Neural progenitor cell (in vitro differentiated cells): ENCODE results near the gene CDH23. TPM values are rescaled to one million over a fixed set of nuclear protein-coding genes. Genes with fewer than 3 reads are reported as not detected.

Experiments used
- DNase-seq: peaks from one replicate; pipeline ENCODE4 v3.0.0-alpha.2; 2016; ENCODE audit warnings: low spot score
- H2AFZ ChIP-seq: fragments of 200-600 bp; sonication (generic); replicated peaks from 2 replicates; pipeline ENCODE4 v1.6.1; 2016; ENCODE audit warnings: antibody characterized with exemption
- H3F3A ChIP-seq: fragments of 200-600 bp; sonication (generic); 2 replicates; pipeline ENCODE4 v1.6.1; 2016; ENCODE audit warnings: antibody characterized with exemption, low read depth
- H3K27ac ChIP-seq: fragments of 200-600 bp; sonication (generic); 2 replicates; pipeline ENCODE4 v1.5.1; 2016; ENCODE audit warnings: mild to moderate bottlenecking
- H3K27me3 ChIP-seq: fragments of 200-600 bp; sonication (generic); 2 replicates; pipeline ENCODE4 v1.6.1; 2016; ENCODE audit warnings: mild to moderate bottlenecking, moderate library complexity
- H3K36me3 ChIP-seq: fragments of 200-600 bp; sonication (generic); 2 replicates; pipeline ENCODE4 v1.5.1; 2016
- H3K4me1 ChIP-seq: fragments of 200-600 bp; sonication (generic); 2 replicates; pipeline ENCODE4 v1.6.1; 2016; ENCODE audit warnings: mixed run types
- H3K4me2 ChIP-seq: fragments of 200-600 bp; sonication (generic); 2 replicates; pipeline ENCODE4 v1.6.1; 2016
- H3K4me3 ChIP-seq: fragments of 200-600 bp; sonication (generic); 2 replicates; pipeline ENCODE4 v1.5.1; 2016
- H3K79me2 ChIP-seq: fragments of 200-600 bp; sonication (generic); 2 replicates; pipeline ENCODE4 v1.6.1; 2016; ENCODE audit warnings: low read depth
- H3K9ac ChIP-seq: fragments of 200-600 bp; sonication (generic); 2 replicates; pipeline ENCODE4 v1.6.1; 2016
- H3K9me3 ChIP-seq: fragments of 200-600 bp; sonication (generic); 2 replicates; pipeline ENCODE4 v1.5.1; 2016; ENCODE audit warnings: low read depth
- H4K20me1 ChIP-seq: fragments of 200-600 bp; sonication (generic); 2 replicates; pipeline ENCODE4 v1.6.1; 2016; ENCODE audit warnings: low read depth
- H3K27ac Mint-ChIP-seq: 3 replicates; pipeline ENCODE4 v1.8.0; 2021; ENCODE audit warnings: mixed read lengths
- H3K27me3 Mint-ChIP-seq: 2 replicates; pipeline ENCODE4 v1.8.0; 2022; ENCODE audit warnings: low read depth, mild to moderate bottlenecking, inconsistent platforms, moderate library complexity, mixed read lengths; ENCODE audit not compliant: insufficient read depth
- H3K36me3 Mint-ChIP-seq: 3 replicates; pipeline ENCODE4 v1.8.0; 2021; ENCODE audit warnings: mixed read lengths
- H3K4me1 Mint-ChIP-seq: 3 replicates; pipeline ENCODE4 v1.8.0; 2021; ENCODE audit warnings: mixed read lengths
- H3K4me3 Mint-ChIP-seq: 3 replicates; pipeline ENCODE4 v1.8.0; 2021; ENCODE audit warnings: mild to moderate bottlenecking, moderate library complexity, mixed read lengths
- H3K9me3 Mint-ChIP-seq: 3 replicates; pipeline ENCODE4 v1.8.0; 2020; ENCODE audit warnings: mixed read lengths
- EZH2 ChIP-seq: fragments of 200-600 bp; sonication (generic); IDR thresholded peaks from 2 replicates; pipeline ENCODE4 v1.6.1; 2017; ENCODE audit warnings: antibody characterized with exemption, mild to moderate bottlenecking, moderate library complexity
- EZH2phosphoT487 ChIP-seq: fragments of 200-600 bp; sonication (generic); IDR thresholded peaks from 2 replicates; pipeline ENCODE4 v1.6.1; 2017; ENCODE audit warnings: antibody characterized with exemption
- total RNA-seq: library from RNA; depleted of rRNA; stranded (reverse); fragments of >200 nt; gene quantifications from 2 replicates; pipeline ENCODE4 v1.2.3, GENCODE V29; 2015; ENCODE audit warnings: low replicate concordance
- TF ChIP-seq, protein P1 (sequence below): fragments of 200-600 bp; sonication (generic); IDR thresholded peaks from 2 replicates; pipeline ENCODE4 v1.5.1; 2017; ENCODE audit warnings: antibody characterized with exemption, mild to moderate bottlenecking

CDH23 gene
- total RNA-seq, 1 donor from 2014 or later: 5.9 TPM

DNA sequence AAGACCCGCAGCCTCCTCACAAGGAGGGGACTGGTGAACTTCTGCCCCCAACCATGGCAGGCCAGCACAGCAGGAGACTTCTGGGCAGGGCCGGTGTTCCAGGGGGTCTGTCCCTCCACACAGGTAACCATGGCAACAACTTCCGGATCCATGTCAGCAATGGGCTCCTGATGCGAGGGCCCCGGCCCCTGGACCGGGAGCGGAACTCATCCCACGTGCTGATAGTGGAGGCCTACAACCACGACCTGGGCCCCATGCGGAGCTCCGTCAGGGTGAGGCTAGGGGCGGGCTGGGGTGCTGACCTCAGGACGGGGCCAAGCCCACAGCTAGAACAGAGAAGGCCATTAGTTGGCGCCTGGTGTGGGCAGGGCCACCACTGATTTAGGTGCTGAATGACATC is 328.5 kb downstream of the CDH23 start:
- Mint-ChIP-seq H3K36me3 (no peaks in the 10 kb centered on the region), H3K9me3 (no peaks in the 10 kb centered on the region), H3K4me1 (peaks cover 42% of the 10 kb centered on the region), H3K27ac (no peak overlapping the region), H3K27me3 (peaks cover 9% of the 10 kb centered on the region), H3K4me3 (no peak overlapping the region)
- TF ChIP-seq, protein P1, sequence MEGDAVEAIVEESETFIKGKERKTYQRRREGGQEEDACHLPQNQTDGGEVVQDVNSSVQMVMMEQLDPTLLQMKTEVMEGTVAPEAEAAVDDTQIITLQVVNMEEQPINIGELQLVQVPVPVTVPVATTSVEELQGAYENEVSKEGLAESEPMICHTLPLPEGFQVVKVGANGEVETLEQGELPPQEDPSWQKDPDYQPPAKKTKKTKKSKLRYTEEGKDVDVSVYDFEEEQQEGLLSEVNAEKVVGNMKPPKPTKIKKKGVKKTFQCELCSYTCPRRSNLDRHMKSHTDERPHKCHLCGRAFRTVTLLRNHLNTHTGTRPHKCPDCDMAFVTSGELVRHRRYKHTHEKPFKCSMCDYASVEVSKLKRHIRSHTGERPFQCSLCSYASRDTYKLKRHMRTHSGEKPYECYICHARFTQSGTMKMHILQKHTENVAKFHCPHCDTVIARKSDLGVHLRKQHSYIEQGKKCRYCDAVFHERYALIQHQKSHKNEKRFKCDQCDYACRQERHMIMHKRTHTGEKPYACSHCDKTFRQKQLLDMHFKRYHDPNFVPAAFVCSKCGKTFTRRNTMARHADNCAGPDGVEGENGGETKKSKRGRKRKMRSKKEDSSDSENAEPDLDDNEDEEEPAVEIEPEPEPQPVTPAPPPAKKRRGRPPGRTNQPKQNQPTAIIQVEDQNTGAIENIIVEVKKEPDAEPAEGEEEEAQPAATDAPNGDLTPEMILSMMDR: no peak
- TF ChIP-seq EZH2phosphoT487 (no peak), EZH2 (no peak)
- Histone ChIP-seq H3K27ac (no peak overlapping the region), H3K4me1 (peaks cover 11% of the 10 kb centered on the region), H3K4me2 (no peak overlapping the region), H3F3A (no peaks in the 10 kb centered on the region), H4K20me1 (no peaks in the 10 kb centered on the region), H3K27me3 (no peaks in the 10 kb centered on the region), H3K9me3 (no peaks in the 10 kb centered on the region), H3K9ac (no peak overlapping the region), H3K4me3 (no peak overlapping the region), H2AFZ (no peak overlapping the region), H3K36me3 (no peaks in the 10 kb centered on the region), H3K79me2 (no peaks in the 10 kb centered on the region)
- no peak for DNase-seq

DNA sequence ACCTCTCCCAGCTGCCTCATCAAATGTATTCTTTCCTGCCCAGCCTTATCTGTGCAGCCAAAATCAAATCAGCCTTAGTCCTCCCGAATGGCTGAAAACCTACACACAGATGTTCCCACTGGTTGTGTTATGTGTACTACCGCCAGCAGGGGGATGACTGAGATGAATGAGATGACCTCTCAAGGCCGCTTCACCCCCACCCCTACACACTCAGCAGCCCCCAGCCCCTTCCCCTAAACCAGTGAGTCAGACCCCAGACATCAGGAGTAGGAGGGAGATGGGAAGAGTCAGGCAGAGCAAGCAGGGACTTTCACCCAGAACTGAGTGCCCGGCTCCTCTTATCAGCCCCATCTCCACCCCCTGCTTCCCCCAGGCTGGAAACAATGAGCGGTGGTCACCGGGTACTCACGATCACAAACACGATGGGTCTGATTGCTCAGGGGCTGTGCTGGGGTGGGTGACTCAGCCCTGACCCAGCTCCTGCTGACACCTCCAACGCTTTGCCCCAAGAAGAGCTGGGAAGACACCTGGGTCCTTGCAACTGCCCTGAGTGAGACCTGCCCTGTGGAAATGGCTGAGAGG is 329.4 kb downstream of the CDH23 start:
- H3K27ac Mint-ChIP-seq: peak overlapping the region; percentile 77
- H3K9me3 Mint-ChIP-seq: no peaks in the 10 kb centered on the region
- H3K4me2 ChIP-seq: no peak overlapping the region

DNA sequence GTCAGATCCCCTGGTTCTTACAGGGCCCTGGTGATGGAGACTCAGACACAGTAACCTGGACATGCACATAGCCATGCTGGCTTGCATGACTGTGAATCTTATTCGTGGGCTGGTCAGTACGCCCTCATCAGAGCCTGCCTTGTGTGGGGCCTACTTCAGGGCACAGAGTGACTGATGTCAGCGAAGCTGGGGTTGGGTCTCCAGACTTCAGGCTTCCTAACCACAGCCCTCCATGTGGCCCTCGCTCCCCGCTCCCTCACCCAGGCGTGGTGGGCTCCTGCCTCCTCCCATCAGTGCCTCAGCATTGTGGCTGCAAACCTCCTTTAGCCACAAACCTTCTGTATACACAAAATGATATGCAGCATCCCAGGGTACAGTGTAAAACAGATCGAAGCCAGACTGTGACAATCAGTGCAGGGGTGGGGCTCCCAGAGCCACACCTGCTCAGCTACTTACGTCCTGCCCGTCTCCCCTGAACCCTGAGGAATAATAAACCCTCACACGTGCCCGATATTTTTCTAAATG is 329.9 kb downstream of the CDH23 start:
- peaks cover 9% of the 10 kb centered on the region for H3K4me1 ChIP-seq
- no peak overlapping the region for H3K27ac Mint-ChIP-seq
- no peaks in the 10 kb centered on the region for H3K9me3 ChIP-seq
- no peaks in the 10 kb centered on the region for H3K27me3 ChIP-seq
- no peak overlapping the region for H3K4me3 ChIP-seq
- no peak for DNase-seq
- H3K36me3 Mint-ChIP-seq: no peaks in the 10 kb centered on the region
- no peaks in the 10 kb centered on the region for H3K79me2 ChIP-seq
- TF ChIP-seq EZH2 (no peak), EZH2phosphoT487 (no peak)
- TF ChIP-seq, protein P1: no peak
- peaks cover 34% of the 10 kb centered on the region for H3K4me1 Mint-ChIP-seq
- H4K20me1 ChIP-seq: no peaks in the 10 kb centered on the region
- no peaks in the 10 kb centered on the region for H3K36me3 ChIP-seq
- H3K9me3 Mint-ChIP-seq: no peaks in the 10 kb centered on the region
- no peak overlapping the region for H3K9ac ChIP-seq
- no peak overlapping the region for H3K27ac ChIP-seq
- H3K4me2 ChIP-seq: no peak overlapping the region
- H2AFZ ChIP-seq: peak overlapping the region; percentile 2
- peaks cover 9% of the 10 kb centered on the region for H3K27me3 Mint-ChIP-seq
- no peaks in the 10 kb centered on the region for H3F3A ChIP-seq
- H3K4me3 Mint-ChIP-seq: no peak overlapping the region

More for the DNA sequence above, 329.4 kb downstream of the CDH23 start:
- no peaks in the 10 kb centered on the region for H3K36me3 ChIP-seq
- TF ChIP-seq EZH2: no peak
- no peak for TF ChIP-seq EZH2phosphoT487
- TF ChIP-seq, protein P1: peak; percentile 54
- H4K20me1 ChIP-seq: no peaks in the 10 kb centered on the region
- no peaks in the 10 kb centered on the region for H3K27me3 ChIP-seq
- DNase-seq: peak; percentile 61
- H2AFZ ChIP-seq: peak overlapping the region; percentile 2
- no peaks in the 10 kb centered on the region for H3F3A ChIP-seq
- H3K79me2 ChIP-seq: no peaks in the 10 kb centered on the region
- H3K27ac ChIP-seq: no peak overlapping the region
- no peaks in the 10 kb centered on the region for H3K9me3 ChIP-seq
- no peak overlapping the region for H3K4me3 Mint-ChIP-seq
- no peak overlapping the region for H3K4me3 ChIP-seq
- peaks cover 9% of the 10 kb centered on the region for H3K27me3 Mint-ChIP-seq
- H3K9ac ChIP-seq: no peak overlapping the region
- H3K36me3 Mint-ChIP-seq: no peaks in the 10 kb centered on the region
- peaks cover 9% of the 10 kb centered on the region for H3K4me1 ChIP-seq
- peaks cover 34% of the 10 kb centered on the region for H3K4me1 Mint-ChIP-seq
